WI38 (cell line): ENCODE results near the gene EPHB2.

Source experiments
- H3K4me3 ChIP-seq: 2 replicates; pipeline ENCODE4 v1.5.1; 2011; ENCODE audit warnings: low read depth, mild to moderate bottlenecking, control low read depth, low read length
- CTCF ChIP-seq: IDR thresholded peaks from 2 replicates; pipeline ENCODE4 v1.5.1; 2012; ENCODE audit warnings: low read depth, mild to moderate bottlenecking, control low read depth, low read length

The EPHB2 gene

GRCh38 chr1:22919341-22920025 is 208.8 kb downstream of the EPHB2 start:
- H3K4me3 ChIP-seq: no peak overlapping the region
- no peak for TF ChIP-seq CTCF

- H3K4me3 ChIP-seq: no peak overlapping the region
- no peak for TF ChIP-seq CTCF
Measured at GRCh38 chr1:22920026-22920733, 209.5 kb downstream of the EPHB2 start.

GRCh38 chr1:22920734-22921451 is 210.3 kb downstream of the EPHB2 start:
- no peak overlapping the region for H3K4me3 ChIP-seq
- no peak for TF ChIP-seq CTCF

GRCh38 chr1:22921452-22922126 is 210.9 kb downstream of the EPHB2 start:
- H3K4me3 ChIP-seq: no peak overlapping the region
- TF ChIP-seq CTCF: no peak

- TF ChIP-seq CTCF: no peak
- H3K4me3 ChIP-seq: no peak overlapping the region
Measured at GRCh38 chr1:22922640-22923039, 212.0 kb downstream of the EPHB2 start.

GRCh38 chr1:22925111-22925510 is 214.5 kb downstream of the EPHB2 start:
- no peak for TF ChIP-seq CTCF
- H3K4me3 ChIP-seq: no peak overlapping the region
